ENCODE results near the gene PHACTR3.

PHACTR3 gene

GRCh38 chr20:59671661-59672471 lies 67.5 kb downstream of the PHACTR3 start:
- DNase-seq (ENCODE audit: low read depth) = no peak

- no peak for DNase-seq (ENCODE audit: low read depth)
Observed at GRCh38 chr20:59672576-59672975, 68.2 kb downstream of the PHACTR3 start.

- DNase-seq (ENCODE audit: low read depth) = no peak
Observed at GRCh38 chr20:59673288-59673997, 69.1 kb downstream of the PHACTR3 start.

GRCh38 chr20:59673998-59674445 lies 69.7 kb downstream of the PHACTR3 start:
- DNase-seq (ENCODE audit: low read depth) = no peak

GRCh38 chr20:59676126-59676850 lies 71.9 kb downstream of the PHACTR3 start:
- no peak for DNase-seq (ENCODE audit: low read depth)

- no peak for DNase-seq (ENCODE audit: low read depth)
Observed at GRCh38 chr20:59676851-59677182, 72.5 kb downstream of the PHACTR3 start.

GRCh38 chr20:59677586-59677985 lies 73.2 kb downstream of the PHACTR3 start:
- no peak for DNase-seq (ENCODE audit: low read depth)

- no peak for DNase-seq (ENCODE audit: low read depth)
Observed at GRCh38 chr20:59678288-59678687, 73.9 kb downstream of the PHACTR3 start.

GRCh38 chr20:59678951-59679350 lies 74.6 kb downstream of the PHACTR3 start:
- DNase-seq (ENCODE audit: low read depth) = no peak

GRCh38 chr20:59680148-59680650 lies 75.9 kb downstream of the PHACTR3 start:
- DNase-seq (ENCODE audit: low read depth) = no peak

GRCh38 chr20:59680852-59681251 lies 76.5 kb downstream of the PHACTR3 start:
- no peak for DNase-seq (ENCODE audit: low read depth)

GRCh38 chr20:59682603-59683002 lies 78.3 kb downstream of the PHACTR3 start:
- no peak for DNase-seq (ENCODE audit: low read depth)

- no peak for DNase-seq (ENCODE audit: low read depth)
Observed at GRCh38 chr20:59683181-59683580, 78.8 kb downstream of the PHACTR3 start.

- DNase-seq (ENCODE audit: low read depth) = no peak
Observed at GRCh38 chr20:59684685-59685242, 80.4 kb downstream of the PHACTR3 start.

- DNase-seq (ENCODE audit: low read depth) = no peak
Observed at GRCh38 chr20:59686404-59687346, 82.3 kb downstream of the PHACTR3 start.

- no peak for DNase-seq (ENCODE audit: low read depth)
Observed at GRCh38 chr20:59688356-59688755, 84.0 kb downstream of the PHACTR3 start.

- DNase-seq (ENCODE audit: low read depth) = no peak
Observed at GRCh38 chr20:59688999-59689398, 84.7 kb downstream of the PHACTR3 start.

- DNase-seq (ENCODE audit: low read depth) = no peak
Observed at GRCh38 chr20:59690101-59690500, 85.8 kb downstream of the PHACTR3 start.

- DNase-seq (ENCODE audit: low read depth) = no peak
Observed at GRCh38 chr20:59690976-59691375, 86.6 kb downstream of the PHACTR3 start.

GRCh38 chr20:59692139-59692538 lies 87.8 kb downstream of the PHACTR3 start:
- DNase-seq (ENCODE audit: low read depth) = no peak

- no peak for DNase-seq (ENCODE audit: low read depth)
Observed at GRCh38 chr20:59693587-59693986, 89.2 kb downstream of the PHACTR3 start.

Measured in activated T-helper 9 cell treated with anti-CD3 and anti-CD28 coated beads, Interleukin-2, amount 50 U/mL, for 16 hours (primary cell).